GM12892 (cell line): ENCODE data around the gene URAD.

Experiments used
- POLR2A ChIP-seq: IDR thresholded peaks from 2 replicates; pipeline ENCODE4 v1.6.1; 2011; ENCODE audit warnings: low read depth, low read length, control low read depth
- POLR2AphosphoS5 ChIP-seq: IDR thresholded peaks from 2 replicates; pipeline ENCODE4 v1.6.1; 2011; ENCODE audit warnings: low read depth, low read length, control low read depth

GRCh38 chr13:27971236-27971645, 17.3 kb downstream of the URAD start:
- TF ChIP-seq POLR2AphosphoS5 (no peak), POLR2A (no peak)
